Astrocyte (in vitro differentiated cells and primary cell): ENCODE measurements around the gene UBE4B.

ENCODE experiments used
- EZH2 ChIP-seq: IDR thresholded peaks from 2 replicates; pipeline ENCODE4 v1.6.1; 2012; ENCODE audit warnings: mild to moderate bottlenecking, low read length, inconsistent platforms; ENCODE audit not compliant: insufficient read depth
- TF ChIP-seq, protein P1 (sequence below): IDR thresholded peaks from 2 replicates; pipeline ENCODE4 v1.5.1; 2011; ENCODE audit warnings: low read depth, mild to moderate bottlenecking, inconsistent platforms, low read length, moderate library complexity; ENCODE audit not compliant: insufficient read depth

DNA sequence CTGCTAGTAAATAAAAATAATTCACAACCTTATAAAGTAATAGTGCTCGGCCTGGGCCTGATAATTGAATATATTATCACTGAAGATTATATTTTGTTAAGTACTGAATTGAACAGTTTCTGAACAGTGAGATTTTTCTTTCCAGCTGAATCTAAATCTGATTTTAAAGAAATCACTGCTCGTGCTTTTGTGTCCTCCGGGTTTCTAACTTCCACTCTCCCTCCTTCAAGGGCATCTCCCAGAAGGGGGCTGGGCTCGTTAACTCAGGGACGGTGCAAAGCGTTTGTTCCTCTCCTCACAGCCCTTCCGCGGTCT lies 176.8 kb downstream of the UBE4B start:
- no peak for TF ChIP-seq EZH2
- TF ChIP-seq, protein P1, sequence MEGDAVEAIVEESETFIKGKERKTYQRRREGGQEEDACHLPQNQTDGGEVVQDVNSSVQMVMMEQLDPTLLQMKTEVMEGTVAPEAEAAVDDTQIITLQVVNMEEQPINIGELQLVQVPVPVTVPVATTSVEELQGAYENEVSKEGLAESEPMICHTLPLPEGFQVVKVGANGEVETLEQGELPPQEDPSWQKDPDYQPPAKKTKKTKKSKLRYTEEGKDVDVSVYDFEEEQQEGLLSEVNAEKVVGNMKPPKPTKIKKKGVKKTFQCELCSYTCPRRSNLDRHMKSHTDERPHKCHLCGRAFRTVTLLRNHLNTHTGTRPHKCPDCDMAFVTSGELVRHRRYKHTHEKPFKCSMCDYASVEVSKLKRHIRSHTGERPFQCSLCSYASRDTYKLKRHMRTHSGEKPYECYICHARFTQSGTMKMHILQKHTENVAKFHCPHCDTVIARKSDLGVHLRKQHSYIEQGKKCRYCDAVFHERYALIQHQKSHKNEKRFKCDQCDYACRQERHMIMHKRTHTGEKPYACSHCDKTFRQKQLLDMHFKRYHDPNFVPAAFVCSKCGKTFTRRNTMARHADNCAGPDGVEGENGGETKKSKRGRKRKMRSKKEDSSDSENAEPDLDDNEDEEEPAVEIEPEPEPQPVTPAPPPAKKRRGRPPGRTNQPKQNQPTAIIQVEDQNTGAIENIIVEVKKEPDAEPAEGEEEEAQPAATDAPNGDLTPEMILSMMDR = no peak
